ENCODE data around the gene IFITM2.
"Not testable (repeated sequence)": the region's sequence is repeated elsewhere in the genome, so short reads cannot be mapped to it uniquely, and the experiment has no call there.

IFITM2 gene

DNA sequence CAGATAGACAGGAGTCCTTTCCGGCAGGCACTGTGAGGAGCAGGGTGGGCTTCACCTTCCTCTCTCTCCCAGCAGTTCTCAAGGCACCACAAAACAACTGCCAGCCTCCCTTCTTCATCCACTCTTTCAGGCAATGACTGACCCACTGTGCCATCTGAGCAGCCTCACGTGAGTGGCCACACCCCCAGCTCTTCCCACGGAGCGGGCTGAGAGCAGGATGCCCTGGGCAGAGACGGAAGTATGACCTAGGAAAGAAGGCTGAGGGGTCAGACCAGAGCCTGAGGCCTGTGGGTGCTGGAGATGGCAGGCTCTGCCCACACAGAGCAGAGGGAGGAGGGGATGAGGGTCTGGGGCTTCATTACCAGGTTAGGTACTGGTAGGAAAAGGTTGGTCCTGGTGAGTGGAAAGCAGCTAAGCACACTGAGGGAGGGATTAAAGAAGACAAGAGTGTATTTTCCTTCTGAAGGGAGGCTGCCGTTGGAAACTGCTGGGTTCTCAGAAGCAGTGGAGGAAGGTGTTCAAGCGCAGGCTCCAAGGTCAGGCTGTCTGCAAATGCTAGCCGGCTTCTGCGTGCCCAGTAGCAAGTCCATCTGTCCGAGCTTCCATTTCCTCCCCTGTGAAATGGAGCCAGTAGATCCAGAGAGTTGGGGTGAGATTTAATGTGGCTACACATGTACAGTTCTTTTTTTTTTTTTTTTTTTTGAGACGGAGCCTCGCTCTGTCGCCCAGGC lies 24.8 kb upstream of the IFITM2 start:
- H3K4me3 ChIP-seq (ENCODE audit: low read length): no peak overlapping the region
- no peak for DNase-seq (ENCODE audit: low read depth)

DNA sequence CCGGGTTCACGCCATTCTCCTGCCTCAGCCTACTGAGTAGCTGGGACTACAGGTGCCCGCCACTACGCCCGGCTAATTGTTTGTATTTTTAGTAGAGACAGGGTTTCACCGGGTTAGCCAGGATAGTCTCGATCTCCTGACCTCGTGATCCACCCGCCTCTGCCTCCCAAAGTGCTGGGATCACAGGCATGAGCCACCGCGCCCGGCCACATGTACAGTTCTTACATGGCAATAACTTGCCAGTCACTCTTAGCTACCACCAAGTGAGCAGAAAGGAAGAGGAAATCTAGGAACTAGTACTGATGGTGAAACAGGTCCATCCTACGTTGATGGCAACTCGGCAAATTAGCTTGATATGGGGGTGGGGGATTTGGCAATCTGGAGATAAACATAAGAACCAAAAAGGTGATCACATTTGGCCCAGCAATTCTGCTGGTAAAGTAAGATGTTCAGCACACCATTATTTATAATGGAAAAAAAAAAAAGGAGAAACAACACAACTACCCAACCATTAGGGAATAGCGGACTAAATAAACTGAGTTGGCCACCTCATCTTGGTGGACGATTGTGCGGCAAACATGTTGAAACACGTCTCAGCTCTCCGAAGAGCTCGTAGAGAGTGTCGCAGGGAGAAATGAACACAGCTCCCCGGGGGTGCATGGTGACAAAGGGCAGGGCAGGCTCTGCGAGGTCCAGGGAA lies 24.1 kb upstream of the IFITM2 start:
- no peak overlapping the region for H3K4me3 ChIP-seq (ENCODE audit: low read length)
- TF ChIP-seq, protein P1, sequence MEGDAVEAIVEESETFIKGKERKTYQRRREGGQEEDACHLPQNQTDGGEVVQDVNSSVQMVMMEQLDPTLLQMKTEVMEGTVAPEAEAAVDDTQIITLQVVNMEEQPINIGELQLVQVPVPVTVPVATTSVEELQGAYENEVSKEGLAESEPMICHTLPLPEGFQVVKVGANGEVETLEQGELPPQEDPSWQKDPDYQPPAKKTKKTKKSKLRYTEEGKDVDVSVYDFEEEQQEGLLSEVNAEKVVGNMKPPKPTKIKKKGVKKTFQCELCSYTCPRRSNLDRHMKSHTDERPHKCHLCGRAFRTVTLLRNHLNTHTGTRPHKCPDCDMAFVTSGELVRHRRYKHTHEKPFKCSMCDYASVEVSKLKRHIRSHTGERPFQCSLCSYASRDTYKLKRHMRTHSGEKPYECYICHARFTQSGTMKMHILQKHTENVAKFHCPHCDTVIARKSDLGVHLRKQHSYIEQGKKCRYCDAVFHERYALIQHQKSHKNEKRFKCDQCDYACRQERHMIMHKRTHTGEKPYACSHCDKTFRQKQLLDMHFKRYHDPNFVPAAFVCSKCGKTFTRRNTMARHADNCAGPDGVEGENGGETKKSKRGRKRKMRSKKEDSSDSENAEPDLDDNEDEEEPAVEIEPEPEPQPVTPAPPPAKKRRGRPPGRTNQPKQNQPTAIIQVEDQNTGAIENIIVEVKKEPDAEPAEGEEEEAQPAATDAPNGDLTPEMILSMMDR (IDR thresholded peaks at IDR 0.05; ENCODE audit: insufficient read depth, low read depth, low read length, missing control alignments): no peak
- DNase-seq (ENCODE audit: low read depth): peak; percentile 51

More for the DNA sequence above, 24.8 kb upstream of the IFITM2 start:
- TF ChIP-seq, protein P1 (IDR thresholded peaks at IDR 0.05; ENCODE audit: insufficient read depth, low read depth, low read length, missing control alignments): no peak

DNA sequence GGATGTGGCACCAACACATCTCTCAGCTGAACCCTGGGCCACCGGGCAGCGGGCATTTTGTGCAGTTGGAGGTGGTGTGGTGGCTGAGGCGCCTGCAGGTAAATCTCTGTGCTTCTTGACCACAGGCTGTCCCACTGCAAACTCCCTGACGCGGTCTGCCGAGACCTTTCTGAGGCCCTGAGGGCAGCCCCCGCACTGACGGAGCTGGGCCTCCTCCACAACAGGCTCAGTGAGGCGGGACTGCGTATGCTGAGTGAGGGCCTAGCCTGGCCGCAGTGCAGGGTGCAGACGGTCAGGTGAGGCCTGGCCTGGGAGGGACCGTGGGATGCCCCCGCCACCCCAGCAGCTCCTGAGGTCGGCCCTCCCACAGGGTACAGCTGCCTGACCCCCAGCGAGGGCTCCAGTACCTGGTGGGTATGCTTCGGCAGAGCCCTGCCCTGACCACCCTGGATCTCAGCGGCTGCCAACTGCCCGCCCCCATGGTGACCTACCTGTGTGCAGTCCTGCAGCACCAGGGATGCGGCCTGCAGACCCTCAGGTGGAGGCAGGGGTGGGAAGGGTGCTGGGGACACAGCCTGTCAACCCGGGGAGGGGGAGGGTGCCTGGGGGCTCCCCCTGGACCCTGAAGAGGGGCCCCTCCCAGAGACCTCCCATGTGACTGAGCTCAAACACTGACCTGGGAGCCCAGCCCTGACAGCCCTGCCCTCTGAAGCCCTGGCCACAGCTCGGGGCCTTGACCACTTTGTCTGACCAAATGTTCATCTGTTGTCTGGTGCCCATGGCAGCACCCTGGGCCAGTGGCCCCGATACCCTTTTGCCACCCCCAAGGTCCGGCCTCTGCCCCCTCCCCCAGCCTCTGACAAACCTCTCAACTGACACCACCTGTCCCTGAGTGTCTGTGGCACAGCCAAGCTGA lies 23.3 kb upstream of the IFITM2 start:
- DNase-seq (ENCODE audit: low read depth): no peak
- no peak overlapping the region for H3K4me3 ChIP-seq (ENCODE audit: low read length)
- TF ChIP-seq, protein P1 (IDR thresholded peaks at IDR 0.05; ENCODE audit: insufficient read depth, low read depth, low read length, missing control alignments): no peak

DNA sequence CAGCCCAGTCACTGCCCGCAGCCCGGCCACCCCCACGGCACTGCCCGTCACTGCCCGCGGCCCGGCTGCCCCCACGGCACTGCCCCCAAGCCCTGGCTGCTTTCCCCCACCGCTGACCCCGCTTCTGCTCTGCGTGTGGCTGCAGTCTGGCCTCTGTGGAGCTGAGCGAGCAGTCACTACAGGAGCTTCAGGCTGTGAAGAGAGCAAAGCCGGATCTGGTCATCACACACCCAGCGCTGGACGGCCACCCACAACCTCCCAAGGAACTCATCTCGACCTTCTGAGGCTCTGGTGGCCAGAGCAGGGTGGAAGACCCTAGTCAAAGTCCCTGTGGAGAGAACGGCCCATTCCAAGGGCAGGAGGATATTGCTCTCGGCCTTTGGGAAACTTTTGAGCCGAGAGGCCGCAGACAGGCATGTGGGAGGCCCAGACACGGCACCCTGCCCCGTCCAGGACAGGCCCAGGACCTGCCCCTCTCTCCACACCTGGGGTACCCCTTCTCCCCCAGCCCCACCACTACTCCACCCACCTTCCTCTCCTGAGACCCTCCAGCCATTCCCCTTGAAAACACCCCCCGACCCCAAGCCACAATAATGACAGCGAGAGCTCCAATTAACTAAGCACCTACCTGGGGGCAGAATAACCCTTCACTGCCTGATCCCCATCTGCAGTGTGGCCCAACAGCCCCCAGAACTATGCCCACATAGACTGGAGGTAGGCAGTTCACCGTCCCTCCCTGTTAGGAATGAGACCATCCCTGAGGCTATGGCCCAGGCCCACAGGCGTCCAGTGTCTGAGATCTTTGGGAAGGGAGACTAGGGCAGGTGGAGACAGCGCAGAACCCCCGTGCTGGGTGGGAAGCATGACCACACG lies 22.4 kb upstream of the IFITM2 start:
- DNase-seq (ENCODE audit: low read depth): no peak
- H3K4me3 ChIP-seq (ENCODE audit: low read length): no peak overlapping the region
- TF ChIP-seq, protein P1 (IDR thresholded peaks at IDR 0.05; ENCODE audit: insufficient read depth, low read depth, low read length, missing control alignments): no peak

DNA sequence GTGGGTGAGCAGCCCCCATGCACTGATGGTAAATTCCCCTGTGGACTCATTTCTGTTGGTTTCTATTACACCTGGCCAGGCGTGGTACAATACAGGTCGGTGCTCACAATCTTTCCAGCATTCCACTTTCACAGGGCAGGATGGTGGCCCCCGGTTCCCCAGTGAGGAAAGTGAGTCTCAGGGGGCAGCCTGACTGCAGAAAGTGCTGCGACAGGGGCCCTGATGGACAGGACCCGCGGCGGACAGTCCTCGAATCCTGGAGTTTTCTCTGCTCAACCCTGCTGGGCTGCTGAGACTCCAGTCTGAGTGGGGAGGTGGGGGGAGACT lies 21.8 kb upstream of the IFITM2 start:
- H3K4me3 ChIP-seq (ENCODE audit: low read length): no peak overlapping the region
- no peak for DNase-seq (ENCODE audit: low read depth)
- TF ChIP-seq, protein P1 (IDR thresholded peaks at IDR 0.05; ENCODE audit: insufficient read depth, low read depth, low read length, missing control alignments): no peak

DNA sequence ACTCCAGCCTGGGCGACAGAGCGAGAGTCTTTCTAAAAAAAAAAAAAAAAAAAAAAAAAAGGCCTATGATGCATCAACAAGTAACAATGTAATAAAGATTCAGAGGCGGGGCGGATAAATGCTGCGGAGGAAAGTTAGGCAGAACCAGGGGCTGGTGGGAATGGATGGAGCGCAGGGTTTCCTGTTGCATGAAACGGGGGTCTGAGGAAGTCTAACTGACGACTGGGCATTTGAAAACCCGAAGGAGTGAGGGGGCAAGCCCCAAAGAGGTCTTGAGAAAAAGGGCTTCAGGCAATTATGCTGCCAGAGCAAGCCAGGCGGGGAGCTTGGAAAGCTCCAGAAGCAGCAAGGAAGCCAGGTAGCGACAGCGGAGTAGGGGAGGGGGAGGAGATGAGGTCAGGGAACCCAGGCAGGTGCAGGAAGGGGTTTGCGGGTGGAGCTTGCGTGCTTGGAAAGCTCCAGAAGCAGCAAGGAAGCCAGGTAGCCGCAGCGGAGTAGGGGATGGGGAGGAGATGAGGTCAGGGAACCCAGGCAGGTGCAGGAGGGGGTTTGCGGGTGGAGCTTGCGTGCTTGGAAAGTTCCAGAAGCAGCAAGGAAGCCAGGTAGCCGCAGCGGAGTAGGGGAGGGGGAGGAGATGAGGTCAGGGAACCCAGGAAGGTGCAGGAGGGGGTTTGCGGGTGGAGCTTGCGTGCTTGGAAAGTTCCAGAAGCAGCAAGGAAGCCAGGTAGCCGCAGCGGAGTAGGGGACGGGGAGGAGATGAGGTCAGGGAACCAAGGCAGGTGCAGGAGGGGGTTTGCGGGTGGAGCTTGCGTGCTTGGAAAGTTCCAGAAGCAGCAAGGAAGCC lies 20.4 kb upstream of the IFITM2 start:
- DNase-seq (ENCODE audit: low read depth); H3K4me3 ChIP-seq (ENCODE audit: low read length): not testable (repeated sequence)
